COLO668 (cell line): ENCODE results near the gene ARGLU1.

Experiments
- DNase-seq: peaks from one replicate; lab custom pipeline; 2025; ENCODE audit not compliant: unreplicated experiment; lab: John Stamatoyannopoulos, UW

The ARGLU1 gene

GRCh38 chr13:106526738-106527444 is 41.0 kb downstream of the ARGLU1 start:
- DNase-seq, result no peak

GRCh38 chr13:106525865-106526264 is 42.1 kb downstream of the ARGLU1 start:
- DNase-seq, result no peak

DNA sequence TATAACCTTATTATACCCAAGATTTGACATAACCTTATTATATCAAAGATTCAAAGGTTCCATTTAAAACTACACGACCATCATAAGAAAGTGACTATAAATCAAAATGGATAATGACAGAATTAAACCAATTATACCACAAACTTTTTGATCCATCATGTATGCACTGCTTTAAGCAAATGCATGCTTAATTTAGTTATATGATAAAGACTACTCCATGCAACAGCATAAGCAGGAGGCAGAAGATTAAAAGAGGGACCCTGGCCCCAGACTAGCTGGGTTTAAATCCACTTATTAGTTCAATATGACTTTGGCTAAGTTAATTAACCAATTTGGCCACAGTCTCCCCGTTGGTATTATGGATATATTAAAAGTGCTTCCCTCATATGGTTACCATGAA is 43.8 kb downstream of the ARGLU1 start:
- no peak for DNase-seq

- DNase-seq, result no peak
These were observed 44.4 kb downstream of the ARGLU1 start for GRCh38 chr13:106523576-106523975.

- DNase-seq, result no peak
These were observed 44.9 kb downstream of the ARGLU1 start for GRCh38 chr13:106522898-106523525.

DNA sequence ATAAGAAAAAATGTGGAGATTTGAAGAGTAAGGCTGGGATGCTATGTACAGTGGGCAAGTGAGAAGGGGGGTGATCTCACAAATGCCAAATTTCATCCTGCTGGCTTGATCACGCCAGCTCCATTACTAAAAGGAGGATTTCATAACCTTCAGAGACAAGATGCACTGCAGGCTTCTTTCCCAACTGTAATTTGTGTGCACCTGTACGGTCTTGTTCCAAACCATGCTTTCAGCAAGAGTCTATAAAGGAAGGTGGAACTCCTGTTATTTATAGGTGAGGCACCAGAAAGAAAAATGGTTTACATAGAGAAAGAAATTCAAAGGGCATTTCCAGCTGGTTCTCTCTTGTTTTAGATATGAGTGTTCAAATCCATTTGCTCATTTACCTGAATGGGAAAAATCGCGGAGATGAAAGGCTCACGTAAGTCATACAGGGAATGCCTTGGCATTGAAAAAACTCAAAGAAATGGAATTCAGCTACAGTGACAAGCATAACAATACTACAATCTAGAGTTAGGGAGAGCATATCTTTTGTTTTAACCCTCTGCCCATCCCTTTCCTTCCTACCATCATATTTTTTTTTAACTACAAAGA is 45.7 kb downstream of the ARGLU1 start:
- no peak for DNase-seq

DNA sequence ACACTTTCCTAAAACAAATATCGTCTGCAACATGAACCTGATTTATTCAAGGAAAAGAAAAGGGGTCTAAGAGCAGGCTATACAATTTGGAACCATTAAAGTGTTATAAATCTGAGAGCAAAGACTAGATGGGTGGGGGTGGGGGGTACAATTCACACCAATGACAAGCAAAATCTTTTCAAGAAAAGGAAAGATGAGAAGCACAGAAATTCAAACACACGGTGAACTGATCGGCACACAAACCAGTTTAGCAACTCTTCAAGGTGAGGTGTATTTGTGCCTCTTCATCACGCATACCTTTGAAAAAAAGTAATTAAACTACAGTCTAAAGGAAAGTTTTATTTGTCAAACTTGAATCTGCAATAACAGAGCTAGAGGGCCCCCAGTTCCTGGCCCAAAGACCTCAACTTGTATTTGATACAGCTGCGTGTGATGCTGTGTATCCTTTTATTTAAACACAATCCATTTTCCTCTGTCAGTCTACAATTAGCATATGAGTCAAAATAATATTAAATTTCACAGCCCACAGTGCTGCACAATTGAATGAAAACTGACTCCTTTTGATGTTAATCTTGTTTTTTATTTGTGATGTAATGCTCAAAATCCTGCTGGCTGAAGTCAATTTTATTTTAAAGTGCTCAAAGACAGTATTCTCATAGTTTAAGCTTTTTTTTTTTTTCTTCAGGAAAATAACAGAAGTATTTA is 46.7 kb downstream of the ARGLU1 start:
- DNase-seq, result no peak

- DNase-seq, result no peak
These were observed 47.5 kb downstream of the ARGLU1 start for GRCh38 chr13:106520251-106521054.

GRCh38 chr13:106518512-106518911 is 49.4 kb downstream of the ARGLU1 start:
- DNase-seq, result no peak

- DNase-seq, result no peak
These were observed 50.7 kb downstream of the ARGLU1 start for GRCh38 chr13:106517109-106517847.

- no peak for DNase-seq
These were observed 52.2 kb downstream of the ARGLU1 start for GRCh38 chr13:106515635-106516254.

- no peak for DNase-seq
These were observed 52.9 kb downstream of the ARGLU1 start for GRCh38 chr13:106514928-106515634.

DNA sequence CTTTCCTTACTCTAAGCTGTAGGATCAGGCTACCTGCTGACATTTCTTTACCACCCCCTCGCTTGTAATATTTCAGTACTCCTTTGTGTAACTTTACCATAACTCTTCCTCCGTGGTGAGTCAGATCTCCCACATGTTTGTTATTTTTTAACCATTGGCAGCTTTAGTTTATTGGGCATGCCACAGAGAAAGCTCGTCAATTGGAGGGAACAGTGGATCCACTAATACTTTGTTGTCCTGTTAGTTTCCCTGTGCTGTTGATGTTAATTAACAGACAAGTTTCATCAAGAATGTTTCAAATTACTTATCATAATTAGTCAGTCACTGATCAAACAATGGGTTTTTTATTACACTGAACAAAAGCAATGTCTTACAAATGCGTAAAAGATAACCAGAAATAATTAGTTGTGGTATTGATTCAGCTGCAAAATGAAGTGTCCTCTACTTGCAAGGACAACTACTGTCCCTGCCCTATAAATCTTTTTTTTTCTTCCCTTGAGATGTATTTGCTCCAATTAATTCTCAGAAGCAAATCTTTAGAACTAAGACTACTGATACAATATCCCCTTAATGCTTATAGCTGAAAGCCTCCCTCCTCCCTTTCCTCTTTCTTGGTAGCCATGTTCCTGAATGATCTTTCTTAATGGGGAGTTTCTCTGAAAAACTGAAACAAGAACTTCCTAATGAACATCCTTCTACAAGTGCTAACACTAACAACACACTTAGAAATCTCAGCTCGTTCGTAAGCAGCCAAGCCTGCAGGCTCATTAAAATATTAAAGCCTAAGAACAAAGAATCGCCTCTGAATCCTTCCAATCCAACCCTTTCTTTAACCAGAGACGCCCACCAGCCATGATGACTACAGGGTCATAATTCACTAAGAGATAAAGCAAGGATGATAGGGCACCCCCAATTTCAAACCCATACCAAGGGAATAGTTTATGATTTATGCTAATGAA is 54.6 kb downstream of the ARGLU1 start:
- DNase-seq, result no peak

- DNase-seq, result no peak
These were observed 60.2 kb downstream of the ARGLU1 start for GRCh38 chr13:106507560-106508274.

DNA sequence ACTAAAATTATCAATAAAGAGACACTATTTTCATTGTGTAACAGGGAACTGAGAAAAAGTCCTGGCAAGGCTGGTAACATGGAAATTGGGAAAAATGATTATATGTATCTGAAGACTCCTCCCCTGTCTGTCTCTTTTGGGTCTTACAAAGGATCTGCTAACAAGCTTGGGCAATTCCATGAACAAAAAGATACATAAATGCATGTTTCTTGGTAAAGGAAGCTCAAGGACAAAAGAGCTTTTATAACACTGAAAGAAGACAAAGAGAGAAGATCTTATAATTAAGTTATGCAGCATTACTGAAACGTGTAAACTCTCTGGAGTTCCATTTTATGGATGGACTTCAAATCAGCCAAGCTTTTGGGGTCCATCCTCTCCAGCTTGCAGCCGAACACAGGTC is 61.7 kb downstream of the ARGLU1 start:
- DNase-seq, result no peak

DNA sequence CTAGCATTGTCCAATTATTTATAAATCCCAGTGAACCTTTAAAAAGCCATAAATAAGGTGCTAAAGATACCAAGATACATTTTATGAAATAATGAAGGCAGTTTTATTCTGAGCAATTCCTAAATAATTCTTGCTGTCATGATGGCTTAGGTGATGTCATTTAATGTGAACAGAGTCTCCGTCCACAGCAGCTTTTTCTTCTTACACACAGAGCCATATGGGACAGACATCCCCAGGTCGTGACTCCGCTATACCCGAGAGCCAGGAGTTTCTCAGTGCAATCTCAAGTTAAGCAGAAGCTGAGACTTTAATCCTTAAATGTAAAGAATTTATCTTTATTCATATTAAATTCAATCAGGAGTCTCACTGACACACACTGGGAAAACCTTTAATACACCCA is 62.2 kb downstream of the ARGLU1 start:
- no peak for DNase-seq

DNA sequence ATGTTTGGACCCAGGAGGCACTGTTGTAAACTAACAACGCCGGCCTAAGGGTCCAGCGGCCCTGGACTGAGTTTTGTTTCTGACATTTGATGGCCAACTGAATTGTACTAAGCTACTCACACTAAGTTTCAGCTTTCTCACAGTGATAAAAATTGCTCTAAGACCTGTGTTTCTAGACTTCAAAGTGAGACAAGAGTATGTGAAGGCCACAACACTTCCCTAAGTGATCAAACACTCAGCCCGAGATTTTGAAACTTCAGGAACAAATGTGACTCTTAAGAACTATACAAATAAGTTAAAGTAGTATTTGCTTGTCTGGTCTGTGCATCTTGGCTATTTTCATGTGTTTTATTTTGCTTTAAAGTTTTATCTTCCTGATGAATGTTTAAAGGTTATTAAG is 62.6 kb downstream of the ARGLU1 start:
- no peak for DNase-seq
